SIG-M5 treated with dmso at 0.1 percent for 504 hours (cell line): ENCODE results near the gene IPPK.

Experiments
- DNase-seq: peaks from one replicate; lab custom pipeline; 2025; ENCODE audit not compliant: unreplicated experiment; lab: John Stamatoyannopoulos, UW

IPPK gene

DNA sequence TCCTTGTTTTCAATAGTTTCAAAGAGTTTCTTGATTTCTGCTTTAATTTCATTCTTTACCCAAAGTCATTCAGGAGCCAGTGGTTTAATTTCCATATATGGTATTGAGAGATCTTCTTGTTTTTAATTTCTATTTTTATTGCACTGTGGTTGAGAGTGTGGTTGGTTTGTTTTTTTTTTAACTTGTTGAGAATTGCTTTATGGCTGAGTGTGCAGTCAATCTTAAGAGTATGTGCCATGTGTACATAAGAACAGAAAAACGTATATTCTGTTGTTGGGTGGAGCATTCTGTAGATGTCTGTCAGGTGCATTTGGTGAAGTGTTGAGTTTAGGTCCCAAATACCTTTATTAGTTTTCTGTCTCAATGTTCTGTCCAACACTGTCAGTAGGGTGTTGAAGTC lies 26.7 kb upstream of the IPPK start:
- no peak for DNase-seq

DNA sequence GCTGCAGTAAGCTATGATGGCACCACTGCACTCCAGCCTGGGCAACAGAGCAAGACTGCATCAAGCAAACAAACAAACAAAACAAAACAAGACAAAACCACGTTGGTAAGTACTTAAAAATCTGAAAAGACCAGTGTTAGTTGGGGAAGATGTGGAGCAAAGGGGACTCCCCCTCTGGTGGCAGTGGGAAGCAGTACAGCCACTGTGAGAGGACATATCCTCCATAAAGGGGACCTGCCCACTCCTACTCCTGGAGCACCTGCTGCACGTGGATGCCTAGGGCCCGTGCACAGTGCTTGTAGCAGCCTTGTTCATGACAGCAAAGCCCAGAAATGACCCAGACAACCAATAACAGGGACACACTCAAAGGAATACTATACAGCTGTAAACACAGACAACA lies 17.0 kb upstream of the IPPK start:
- DNase-seq, result peak; percentile 34

DNA sequence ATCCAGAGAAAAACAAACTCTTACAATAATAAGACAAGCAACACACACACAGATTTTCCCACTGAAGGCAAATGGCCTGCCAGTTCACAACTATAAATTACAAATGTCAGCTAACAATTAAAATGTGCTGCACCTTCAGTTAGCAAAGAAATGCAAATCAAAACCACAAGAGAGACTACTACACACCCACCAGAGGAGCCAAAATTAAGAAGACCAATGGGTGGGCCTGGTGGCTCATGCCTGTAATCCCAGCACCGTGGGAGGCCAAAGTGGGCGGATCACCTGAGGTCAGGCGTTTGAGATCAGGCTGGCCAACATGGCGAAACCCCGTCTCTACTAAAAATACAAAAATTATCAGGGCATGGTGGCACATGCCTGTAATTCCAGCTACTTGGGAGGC lies 15.1 kb upstream of the IPPK start:
- no peak for DNase-seq

DNA sequence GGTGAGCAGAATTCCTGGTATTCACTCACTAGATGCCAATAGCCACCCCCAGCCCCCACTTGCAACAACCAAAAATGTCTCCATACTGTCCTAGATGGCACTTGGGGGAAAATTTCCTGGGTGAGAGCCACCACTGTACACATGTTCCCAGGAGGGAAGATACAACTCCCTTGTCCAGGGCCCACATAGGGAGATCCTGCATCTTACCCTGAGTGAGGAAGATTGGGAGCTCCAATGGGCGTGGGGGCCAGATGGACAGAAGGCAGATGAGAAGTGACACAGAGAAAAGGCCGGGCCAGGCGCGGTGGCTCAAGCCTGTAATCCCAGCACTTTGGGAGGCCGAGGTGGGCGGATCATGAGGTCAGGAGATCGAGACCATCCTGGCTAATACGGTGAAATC lies 12.3 kb upstream of the IPPK start:
- no peak for DNase-seq

DNA sequence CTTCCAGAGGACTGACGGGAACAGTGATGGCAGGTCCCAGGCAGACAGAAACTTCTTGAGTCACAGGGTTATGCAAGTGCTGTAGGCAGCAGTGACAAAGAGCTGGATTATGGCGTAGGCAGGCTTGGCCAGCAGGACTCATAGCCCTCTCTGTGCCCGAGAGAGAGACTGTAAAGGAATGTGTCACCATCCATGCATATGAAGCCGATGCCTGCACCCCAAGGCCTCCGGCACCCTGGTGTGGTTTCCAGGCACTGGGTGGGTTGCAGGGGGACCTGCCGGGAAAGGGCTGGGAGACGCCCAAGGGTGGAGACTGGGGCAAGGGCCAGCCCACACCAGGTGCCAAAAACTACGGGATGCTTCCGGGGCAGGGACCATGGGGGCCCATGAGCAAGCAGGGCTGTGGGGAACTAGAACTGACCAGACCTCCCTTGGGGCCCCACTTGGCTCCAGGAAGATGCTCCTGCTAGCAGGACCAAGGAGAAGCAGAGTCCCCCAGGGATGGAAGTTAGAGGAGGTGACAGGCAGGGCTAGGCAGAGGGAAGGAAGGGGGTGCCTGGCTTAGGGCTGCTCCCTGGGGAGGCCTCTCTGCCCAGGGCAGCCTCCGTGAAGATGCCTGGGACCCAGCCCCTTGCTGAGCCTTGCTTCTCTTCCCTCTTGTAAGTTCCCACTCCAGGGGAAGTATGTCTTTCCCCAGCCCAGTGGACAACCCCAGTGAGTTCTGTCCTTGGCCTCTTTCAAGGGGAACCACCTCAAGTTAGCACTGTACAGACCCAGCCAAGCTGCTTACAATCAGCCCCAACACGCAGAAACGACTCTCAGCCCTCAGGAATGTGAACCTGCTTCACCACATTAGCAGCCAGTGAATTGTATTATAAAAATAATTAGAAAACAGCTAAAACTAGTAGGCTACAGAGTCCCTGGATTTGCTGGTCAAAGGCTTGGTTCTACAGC lies 10.5 kb upstream of the IPPK start:
- DNase-seq, result no peak

DNA sequence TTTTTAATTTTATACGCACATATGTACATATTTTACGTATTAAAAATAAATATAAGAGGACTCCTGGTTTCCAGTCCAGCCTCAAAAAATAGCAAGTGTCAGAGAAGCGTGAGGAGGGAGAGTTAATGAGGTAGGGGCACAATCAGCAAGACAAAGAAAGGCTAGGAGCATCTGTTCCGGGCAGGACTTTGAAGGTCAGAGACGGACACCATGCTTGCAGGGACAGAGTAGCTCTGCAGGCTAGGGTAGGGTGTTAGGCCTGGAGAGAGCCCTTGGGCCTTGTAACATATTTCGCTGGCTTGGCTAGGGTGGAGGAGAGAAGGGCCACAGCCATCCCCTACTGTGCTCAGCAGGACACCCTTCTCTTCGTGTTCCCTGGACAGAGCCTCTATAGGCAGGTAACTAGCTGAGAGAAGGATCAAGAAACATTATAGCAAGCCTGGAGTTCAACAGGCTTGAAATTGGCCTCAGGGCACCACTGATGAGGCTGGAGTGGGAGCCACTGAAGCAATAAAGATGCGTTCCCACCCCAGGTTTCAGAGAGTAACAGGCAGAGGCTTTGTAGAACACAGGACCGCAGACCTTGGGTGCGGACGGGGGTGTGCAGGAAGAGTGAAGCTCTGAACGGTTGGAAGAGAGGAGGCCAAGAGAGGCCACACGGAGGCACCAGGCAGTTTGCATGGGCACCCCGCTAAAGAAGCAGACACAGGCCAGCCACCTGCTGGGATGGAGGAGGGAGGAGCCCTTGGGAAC lies 9.7 kb upstream of the IPPK start:
- DNase-seq, result no peak

DNA sequence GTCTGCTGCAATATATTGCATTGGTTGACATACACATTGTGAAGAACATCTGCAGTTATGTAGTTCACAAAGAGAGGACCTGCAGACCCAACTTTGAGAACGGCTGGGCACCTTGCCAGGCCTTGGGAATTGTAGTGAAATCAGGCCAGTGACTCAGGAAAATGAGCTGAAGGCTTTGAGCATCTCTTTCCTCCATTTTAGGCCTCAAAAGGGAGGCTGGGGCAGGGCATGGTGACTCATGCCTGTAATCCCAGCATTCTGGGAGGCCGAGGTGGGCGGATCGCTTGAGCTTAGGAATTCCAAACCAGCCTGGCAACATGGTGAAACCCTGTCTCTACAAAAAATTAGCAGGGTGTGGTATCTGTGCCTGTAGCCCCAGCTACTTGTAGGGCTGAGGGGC lies 1.4 kb upstream of the IPPK start:
- no peak for DNase-seq

DNA sequence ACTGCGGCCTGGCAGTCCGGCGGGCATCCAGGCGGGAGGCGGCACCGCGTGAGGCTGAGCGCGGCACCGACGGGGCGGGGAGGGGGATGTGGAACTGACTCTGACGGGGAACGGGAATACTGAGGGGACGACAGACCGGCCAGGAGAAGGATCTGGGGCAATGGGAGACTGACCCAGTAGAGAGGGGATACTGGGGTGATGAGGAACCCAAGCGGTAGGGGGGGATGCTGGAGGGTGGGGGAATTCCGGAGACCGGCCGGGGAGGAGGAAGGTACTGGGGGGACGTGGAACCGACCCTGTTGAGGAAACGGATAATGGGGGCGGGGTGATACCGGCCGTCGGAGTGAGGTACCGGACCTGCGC lies 423 bp downstream of the IPPK start:
- no peak for DNase-seq

DNA sequence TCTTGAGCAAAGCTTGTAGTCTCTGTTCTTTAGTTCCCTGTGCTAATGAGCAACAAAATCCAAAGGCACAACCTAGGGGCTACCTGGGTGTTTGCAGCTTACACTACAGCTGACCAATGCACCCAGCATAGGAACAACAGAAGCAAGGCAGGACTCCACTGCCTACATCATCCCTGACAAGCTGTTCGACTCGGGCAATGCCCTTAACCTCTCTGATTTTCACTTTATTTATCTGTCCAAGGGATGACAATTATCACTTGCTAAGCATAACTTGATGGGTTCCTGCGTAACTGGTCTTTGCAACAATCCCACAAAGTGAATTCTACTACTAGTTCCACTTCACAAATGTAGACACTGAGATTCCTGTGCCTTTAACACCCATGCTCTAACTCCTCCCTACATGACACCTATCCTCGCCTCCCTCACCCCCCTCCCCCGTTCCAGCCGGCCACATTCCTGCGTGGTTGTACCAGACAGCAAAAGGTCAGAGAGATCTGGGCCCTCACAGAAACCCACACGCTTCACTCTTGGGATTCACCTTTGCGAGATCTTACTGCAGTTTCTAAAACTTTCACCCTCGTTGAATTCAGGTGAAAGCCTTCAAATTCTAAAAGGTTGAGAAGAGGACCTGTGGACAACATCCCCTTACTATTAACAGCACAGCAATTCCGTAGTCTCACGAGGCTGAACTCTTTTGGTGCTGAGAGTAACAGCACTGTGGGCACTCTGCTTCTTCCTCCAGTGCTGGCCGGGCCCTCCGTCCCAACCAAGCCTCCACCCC lies 995 bp downstream of the IPPK start:
- DNase-seq, result no peak

DNA sequence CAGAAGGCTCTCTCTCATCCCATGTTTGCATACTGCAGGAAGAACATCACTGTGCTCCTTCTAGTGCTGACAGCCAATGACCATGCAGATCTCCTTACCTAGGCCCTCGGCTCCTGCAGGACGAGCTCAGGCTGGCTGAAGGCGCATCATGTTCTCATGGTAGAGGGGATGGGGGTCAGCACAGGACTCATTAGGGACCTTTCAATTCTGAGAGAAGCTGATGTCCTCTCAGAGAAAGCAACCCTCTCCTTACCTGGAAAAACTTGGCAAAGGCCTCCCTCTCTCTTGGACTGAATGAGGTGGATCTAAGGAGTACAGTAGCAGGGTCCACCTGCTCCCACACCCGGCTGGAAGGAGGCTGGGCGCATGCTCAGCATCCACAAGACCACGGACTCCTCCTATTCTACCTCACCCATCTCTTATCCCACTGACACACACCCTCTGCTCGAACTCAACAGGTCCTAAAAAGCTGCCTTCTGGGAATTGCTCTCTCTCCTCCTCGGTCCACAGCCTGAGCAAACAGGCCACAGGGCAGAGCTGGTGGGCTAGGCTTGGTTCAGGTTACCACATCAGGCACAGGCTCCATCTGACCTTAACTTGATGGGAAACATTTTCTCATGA lies 2.9 kb downstream of the IPPK start:
- DNase-seq, result no peak

DNA sequence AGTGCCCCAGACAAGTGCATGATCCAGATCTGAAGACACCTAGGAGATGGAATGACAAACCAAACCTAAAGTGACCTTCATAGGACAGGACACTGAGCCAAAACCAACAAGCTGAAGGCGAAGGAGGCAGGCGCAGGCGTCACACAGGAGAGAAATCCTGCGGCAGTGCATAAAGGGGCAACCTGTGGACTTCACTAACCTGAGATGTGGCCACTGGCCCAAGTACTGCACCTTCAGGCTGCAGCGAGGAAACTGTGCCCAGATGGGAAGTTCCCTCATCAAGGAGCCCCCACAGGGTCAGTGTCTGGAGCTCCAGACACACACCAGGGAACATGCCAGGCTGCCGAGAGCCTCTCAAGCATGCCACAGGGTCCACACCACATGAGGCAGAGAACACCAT lies 3.7 kb downstream of the IPPK start:
- DNase-seq, result no peak

DNA sequence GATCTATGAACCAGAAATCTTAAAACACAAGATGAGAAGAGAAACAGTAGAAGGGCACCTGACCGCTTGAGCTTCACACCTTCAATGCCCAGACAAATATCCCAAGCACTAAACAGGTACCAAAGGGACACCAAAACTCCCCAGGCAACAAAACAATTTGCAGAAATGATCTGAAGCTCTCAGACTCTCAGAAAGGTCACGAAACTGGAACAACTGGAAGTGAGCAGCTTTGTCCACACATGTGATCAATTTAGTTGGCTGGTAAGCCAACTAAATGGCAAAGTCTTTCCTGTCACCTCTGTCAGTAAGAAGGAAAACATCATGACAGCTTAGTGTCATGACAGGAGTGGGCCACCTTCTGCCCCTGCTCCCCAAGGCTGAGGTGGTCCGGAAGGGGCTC lies 4.1 kb downstream of the IPPK start:
- DNase-seq, result peak; percentile 16

DNA sequence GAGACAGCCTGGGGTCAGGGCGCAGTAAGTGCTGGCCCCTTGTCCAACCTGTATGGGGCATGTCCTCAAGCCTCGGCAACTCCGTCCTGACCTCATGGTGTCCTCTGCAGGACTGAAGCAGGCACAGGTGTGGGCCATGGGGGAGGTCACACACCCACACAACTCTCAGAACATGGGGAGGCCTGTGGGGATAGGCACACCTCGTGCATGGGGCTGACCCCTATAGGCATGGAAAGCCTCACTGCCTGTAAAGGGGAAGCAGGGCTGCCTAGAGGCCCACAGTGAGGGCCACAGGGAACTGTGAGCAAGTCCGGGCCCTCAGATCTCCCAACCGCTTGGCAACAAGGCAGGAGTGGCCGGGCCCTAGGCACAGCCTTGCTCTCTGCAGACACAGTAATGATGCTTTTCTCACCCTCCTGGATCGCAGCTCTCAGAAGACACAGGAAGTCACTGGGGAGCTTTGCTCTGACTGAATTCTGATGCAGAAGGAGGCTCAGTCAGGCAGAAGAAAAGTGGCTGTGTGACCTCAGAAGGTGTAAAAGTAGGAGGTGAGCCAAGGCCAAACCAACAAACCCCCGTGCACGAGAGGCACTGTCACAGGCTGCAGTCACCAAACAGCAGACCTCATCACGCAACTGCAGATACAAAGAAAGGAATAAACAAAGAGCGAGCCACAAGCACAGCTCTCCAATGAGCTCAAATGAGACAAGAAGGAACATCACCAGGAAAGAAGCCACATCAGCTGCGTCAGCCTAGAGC lies 5.4 kb downstream of the IPPK start:
- no peak for DNase-seq

DNA sequence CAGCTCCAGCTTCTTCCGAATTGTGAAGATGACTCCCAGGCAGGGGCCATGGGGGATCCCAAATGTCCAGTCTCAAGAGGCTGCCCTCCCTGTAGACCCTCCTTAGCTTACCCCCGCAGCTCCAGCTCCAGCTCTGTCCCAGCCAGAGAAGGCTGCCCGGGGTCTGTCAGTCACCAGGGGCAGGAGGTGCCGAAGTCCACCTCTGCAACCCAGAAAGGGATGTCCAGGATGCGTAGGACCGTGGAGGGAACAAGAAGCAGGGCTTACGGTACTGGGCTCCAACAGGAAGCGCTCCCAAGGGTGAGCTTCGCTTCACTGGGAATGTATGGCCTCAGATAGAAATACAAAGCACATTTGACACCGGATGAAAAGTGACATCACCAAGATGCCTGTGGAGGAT lies 6.0 kb downstream of the IPPK start:
- DNase-seq, result no peak

DNA sequence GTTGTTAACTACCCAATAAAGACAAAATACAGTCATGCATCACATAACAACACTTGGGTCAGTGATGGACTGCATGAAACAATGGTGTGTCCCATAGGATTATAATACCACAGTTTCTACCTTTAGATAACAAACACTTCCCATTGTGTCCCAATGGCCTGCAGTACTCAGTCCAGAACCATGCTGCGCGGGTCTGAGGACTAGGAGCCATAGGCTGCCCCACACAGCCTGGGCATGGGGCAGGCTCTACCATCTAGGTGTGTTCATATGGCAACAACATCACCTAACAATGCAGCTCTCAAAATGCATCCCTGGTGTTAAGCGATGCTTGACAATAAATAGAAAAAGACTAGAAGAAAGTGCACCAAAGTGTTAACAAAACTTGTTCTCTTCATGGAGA lies 6.8 kb downstream of the IPPK start:
- DNase-seq, result no peak

DNA sequence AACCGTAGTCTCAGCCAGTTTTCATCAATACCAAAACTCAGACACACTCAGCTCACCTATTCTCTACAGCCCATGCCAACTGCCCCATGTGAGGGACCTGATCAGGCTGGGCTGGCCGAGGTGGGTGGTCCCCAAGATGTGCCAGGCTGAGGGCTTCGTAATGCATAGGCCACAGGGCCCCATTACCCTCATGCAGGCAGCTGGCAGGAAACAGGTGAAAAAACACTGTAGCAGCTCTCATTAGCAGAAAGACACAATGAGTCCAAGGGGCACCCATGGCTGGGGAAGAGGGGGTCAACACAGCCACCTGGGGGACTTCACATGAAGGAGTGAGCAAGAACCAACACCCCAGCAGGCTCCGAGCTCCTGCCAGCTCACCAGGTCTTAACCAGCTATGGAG lies 8.2 kb downstream of the IPPK start:
- DNase-seq, result no peak

DNA sequence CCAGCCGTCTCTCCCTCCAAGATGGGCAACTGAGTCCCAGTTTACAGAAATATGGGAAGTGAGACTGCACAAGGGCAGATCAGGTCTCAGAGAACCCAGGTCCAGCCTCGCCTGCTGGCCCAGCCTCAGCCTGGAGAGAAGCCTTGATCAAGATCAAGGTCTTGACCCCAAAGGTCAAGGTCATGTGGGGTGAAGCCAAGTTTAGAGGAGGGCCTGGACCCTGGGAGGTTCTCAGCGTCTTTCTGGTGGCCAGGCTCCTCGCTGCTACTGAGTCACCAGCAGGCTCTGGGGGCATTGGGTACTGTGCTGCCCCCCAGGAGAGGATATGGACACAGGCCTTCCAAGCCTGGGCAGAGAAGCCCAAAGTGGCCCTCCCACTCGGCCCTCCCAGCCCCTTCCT lies 8.8 kb downstream of the IPPK start:
- DNase-seq, result no peak

DNA sequence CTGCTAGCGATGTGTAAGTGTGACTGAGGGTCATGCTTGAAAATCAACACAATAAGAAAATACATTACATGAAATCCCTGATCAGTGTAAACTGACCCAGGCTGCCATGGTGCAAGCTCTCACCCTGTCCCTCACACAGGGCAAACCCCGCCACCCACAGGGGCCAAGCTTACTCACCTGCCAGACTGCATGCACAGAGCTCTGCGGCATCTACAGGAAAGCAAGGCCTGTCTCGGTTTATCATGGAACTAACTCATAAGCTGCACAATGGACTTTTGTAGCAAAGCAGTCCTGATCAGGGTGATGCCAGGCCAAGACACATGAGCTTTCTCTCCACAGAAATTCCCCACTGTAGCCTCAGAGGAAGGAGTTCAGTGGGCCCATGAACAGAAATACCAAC lies 9.7 kb downstream of the IPPK start:
- no peak for DNase-seq

DNA sequence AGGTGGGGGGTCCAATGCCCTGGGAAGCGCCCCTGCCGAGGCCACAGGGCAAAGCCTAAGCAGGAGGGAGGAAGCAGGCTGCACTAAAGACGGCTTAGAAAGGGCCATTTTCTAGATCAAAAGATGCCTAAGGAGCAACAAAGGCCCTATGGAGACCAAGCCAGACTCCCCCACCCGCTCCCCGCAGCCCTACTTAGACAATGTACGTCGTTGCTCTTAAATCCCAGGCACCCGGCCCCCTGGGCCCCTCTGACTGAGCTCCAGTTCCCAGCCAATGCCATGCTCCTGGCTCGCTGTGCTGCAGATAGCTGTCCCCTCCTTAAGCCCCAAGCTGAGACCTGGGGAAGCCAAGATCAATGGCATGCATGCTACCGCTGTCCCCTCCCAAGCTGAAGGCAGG lies 10.3 kb downstream of the IPPK start:
- no peak for DNase-seq

DNA sequence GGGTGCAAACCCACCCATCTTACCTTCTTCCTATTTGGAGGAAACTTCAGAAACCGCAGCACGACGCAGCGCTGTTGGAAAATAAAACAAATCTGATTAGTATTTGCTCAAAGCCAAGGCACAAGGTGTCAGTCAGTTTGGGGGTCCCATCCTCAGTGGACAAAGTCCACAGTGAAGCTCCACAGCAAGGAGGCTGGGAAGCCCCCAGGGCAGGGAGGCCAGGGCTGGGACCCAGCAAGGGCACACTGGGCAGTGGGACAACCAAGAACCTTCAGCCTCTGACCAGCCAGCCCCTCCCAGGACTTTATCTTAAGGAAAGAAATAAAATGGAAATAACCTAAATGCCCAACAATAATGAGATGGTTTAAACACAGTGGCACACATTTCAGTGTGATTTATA lies 11.3 kb downstream of the IPPK start:
- DNase-seq, result no peak

DNA sequence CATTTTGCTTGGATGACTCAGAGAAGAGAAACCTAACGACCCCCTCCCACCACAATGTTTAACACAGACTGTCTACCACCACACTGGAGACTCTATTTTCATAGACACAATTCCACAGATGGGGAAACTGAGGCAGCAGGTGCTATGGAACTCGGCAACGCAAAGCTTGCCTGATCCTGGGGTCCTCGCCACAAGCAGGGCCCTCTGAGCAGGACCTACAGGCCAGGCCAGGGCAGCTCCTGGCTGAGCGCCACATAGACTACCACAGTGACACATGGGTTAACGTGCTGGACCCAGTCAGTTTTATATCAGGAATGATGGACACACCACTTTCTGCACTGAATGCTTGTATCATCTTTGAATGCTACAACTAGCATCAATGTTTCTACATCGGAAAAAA lies 11.8 kb downstream of the IPPK start:
- DNase-seq, result no peak
